Glomerular visceral epithelial cell (primary cell): Measurements from ENCODE around the gene ZC3H18.

ENCODE experiments used
- DNase-seq: peaks from one replicate; pipeline ENCODE4 v3.0.0-alpha.2; 2016; ENCODE audit errors: extremely low spot score

The ZC3H18 gene

DNA sequence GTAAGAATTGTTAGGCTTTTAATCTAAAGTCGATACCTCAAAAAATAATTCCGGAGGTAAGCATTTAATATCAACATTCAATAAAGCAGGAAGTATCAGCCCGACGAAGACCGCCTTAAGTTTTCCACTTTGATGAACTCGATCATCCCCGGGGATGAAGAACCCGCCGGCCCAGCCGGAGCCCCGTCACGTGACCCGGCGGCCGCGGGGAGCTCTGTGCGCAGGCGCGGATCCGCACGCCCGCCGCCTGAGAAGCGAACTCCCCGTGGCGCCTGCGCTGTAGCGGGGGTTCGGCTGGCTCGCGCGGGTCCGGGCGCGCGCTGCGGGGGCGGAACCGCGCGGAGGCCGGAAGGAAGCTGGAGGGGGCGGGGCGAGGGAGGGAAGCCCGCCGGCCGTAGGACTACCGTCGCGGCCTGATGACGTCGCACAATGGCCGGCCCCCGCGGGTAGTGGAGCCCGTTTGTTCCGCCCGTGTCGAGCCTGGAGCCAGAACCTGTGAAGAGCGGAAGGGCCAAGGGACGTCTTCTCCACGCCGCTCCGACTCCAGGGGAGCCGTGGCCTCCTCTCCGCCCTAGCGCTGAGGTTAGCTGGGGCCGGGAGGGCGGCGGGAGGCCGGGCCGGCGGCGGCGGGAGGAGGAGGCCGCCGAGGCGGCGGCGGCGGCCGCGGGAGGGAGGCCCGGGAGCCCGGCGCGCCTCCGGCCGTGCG, at the start of gene ZC3H18:
Gene ZC3H18, plus strand, starts transcription at position 419 of the 706 bp plus-strand sequence. CDS start 6,721 bp downstream, outside the sequence.
- peak; percentile 95 for DNase-seq

DNA sequence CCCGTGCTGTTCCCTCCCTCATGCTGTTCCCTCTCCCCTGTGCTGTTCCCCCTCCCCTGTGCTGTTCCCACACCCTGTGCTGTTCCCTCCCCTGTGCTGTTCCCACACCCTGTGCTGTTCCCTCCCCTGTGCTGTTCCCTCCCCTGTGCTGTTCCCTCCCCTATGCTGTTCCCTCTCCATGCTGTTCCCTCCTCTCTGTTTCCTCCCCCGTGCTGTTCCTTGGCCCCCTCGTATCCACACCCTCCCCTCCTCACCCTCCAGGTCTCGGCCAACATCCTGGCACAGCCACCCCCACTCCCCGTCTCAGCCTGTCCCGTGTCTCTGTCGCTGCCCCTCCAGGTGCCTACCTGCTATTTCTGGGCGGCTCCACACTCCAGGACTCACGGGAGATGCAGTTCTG, 48.5 kb upstream of the ZC3H18 start:
- no peak for DNase-seq

DNA sequence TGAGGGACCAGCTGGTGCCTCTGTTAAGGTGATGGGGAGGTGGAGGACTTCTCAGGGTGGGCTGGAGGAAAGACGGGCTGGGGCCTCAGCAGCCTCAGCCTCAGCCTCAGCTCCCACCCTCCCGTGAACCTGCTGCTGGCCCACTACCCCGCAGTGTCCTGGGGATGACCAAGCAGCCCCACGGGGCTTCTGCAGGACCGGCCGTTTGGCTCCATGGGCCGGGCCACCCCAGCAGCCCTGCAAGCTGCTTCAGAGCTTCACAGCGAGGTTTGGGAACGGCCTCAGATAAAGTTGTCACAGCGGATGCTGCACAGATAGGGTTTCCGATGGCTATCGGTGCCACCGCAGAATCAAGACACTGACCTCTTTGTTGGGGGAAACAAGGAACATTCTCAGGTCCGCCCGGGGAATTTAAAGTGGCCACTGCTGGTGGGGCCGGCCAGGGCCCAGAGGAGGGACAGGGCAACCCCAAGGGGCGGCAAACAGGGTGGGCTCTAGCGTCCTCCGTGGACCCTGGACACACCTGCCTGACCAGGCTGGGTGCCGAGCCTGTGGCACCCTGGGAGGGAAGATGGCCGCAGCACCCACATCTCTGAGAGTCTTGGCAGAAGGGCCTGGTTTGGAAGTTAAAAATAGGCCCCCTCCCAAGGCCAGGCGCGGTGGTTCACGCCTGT, 47.8 kb upstream of the ZC3H18 start:
- no peak for DNase-seq

DNA sequence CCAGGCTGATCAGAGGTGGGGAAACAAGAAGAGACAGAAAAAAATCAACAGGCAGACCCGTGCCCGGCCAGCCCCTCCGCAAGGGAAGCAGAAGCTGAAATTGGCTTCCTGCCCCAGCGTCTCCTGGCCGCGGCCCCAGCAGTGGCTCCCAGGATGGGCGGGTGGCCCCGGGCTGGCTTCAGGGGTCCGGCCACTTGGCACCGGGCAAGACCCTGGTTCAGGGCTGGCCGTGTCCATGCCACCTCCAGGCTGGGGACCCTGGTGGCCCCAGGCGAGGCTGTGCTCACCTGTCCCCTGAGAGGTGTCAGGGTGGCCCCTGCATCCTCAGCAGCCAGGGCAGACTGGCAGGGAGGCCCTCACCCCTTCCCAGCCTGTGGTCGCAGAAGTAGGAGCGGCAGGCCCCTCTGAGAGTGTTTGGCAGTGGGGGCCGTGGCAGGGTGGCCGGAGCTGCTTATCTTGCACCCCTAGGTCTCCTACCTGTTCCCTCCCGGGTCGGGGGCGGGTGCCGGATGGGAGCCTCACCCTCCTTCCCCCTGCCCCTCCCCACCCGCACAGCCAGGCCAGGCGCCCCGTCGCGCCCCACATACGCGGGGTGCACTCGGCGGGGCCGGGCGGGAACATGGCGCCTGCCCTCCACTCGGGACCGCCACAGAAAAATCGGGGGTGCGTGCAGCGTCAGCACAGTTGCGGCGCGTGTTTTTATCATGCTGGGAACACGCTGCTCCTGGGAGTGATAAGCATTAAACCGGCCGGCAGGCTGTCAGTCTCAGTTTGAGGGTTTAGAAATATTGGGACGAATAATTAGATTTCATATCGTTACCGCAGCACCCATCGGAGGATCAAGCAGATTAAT, 46.7 kb upstream of the ZC3H18 start:
- no peak for DNase-seq

DNA sequence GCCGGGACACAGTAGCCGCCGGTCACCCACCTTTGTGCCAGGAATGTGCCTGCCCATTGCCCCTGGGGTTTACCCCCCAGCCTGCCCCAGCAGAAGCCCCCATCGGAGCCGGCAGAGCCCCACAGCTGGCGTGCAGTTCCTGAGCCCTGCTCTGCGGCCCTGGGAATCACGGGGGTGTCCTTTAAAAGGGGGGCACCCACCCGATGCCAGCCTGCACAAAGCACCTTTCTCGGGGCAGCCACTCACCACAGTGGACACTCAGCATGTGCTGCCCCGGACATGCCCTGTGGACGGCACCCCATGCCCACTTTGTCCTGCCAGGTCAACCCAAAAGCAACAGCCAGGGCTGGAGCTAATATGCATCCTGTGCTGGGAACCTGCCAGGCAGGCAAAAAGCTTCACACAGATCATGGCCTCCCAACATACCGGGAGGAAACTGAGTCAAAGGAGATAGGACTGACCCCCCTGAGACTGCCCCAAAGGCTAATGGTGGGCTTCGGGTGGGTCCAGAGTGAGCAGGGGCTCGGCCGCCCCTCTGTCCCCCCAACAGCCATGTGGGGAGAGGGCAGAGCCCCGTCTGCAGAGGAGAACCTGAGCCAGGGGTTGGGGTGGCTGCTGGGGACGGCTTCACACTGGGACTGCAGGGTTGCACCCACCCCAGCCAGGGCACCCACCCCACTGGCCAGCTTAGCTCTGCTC, 45.8 kb upstream of the ZC3H18 start:
- DNase-seq, result no peak

DNA sequence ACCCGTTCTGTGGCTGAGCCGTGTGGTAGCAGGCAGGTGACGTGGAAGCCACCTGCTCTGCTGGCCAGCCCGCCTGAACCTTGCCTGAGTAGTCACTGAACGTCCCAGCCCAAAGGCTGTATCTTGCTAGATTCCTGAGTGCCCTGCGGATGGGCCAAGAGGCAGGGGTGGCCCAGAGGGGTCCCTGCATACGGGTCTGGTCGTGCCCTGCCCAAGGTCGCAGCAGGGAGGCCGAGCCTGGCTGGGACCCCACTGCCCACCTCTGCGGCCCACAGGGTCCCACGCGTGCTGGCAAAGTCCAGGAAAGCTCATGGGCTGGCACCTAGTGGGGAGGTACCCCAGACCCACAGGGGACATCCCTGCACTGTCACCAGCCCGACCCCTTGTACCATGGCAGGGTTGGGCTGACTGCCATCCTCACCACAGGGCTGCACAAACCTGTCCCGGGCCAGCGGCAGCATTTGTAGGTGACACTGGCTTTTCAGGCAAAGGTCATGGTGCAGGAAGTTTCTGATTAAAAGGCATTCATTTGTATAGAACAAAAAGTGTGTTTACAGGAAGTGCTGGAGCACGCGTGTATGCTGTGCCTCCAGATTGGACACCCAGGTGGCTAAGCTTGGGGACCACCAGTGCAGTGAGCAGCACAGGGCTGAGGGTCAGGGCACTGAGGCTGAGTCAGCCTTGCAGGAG, 45.1 kb upstream of the ZC3H18 start:
- no peak for DNase-seq

DNA sequence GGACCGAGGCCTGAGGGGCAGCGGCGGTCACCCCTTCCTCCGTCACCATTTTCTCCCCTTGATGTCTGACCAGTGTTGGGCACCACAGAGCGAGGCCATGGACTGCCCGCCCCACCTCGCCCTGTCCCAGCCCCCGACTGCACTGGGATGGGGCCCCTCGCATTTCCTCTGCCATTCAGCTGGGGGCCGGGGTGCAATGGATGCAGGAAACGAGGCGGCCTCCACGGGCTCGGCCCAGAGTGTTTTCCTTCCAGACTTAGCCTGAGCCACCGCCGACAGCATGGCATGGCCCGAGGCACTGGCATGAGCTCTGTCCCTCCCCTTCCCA, 44.6 kb upstream of the ZC3H18 start:
- DNase-seq, result no peak

DNA sequence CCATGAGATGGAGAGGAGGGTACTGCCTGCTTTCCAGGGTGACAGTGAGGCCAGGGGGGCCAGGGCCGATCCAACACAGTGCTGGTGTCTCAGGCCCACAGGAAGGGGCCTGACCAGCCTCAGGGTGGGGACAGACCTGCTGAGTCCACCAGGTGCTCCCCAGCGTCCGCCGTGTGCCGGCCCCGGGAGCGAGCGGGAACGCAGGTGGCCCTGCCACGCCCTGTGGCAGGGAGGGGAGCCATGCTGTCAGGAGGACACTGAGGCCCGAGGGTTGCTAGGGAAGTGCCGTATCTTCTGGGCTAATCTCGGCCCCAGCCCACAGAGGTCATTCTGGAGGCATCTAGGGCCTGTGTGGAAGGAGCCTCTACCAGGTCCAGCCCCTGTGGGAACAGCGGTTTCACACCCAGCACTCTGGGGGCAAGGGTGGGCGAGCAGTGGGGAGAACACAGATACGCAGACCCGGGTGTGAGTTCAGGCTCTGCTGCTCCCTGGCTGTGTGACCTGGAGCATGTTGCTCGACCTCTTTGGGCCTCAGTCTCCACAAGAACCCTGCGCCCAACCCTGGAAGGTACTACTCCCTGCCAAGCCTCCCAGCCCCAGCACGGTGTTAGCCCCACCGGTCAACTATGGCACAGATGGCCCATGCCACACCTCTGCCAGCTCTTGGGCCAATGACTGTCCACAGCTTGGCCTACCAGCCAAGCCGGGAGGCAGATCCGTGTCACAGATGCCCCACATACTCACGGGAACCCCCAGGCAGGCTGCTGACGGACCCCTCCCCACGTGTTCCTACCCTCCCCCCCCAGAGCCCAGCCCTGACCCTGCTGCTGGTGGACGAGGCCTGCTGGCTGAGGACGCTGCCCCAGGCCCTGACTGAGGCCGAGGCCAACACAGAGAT, 43.9 kb upstream of the ZC3H18 start:
- DNase-seq, result no peak

DNA sequence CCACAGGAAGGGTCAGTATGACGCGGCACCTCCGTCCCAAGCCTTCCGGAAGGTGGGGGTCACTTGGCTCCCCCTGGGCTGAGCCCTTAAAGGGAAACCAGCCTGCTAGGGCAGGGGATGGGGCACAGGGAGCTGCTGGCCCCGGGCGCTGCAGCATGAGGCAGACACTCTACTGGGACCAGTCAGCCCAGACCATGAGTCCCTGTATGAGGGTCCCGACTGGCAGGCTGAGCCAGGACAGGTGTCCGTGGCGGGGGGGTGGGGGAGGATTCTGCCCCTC, 43.4 kb upstream of the ZC3H18 start:
- no peak for DNase-seq

DNA sequence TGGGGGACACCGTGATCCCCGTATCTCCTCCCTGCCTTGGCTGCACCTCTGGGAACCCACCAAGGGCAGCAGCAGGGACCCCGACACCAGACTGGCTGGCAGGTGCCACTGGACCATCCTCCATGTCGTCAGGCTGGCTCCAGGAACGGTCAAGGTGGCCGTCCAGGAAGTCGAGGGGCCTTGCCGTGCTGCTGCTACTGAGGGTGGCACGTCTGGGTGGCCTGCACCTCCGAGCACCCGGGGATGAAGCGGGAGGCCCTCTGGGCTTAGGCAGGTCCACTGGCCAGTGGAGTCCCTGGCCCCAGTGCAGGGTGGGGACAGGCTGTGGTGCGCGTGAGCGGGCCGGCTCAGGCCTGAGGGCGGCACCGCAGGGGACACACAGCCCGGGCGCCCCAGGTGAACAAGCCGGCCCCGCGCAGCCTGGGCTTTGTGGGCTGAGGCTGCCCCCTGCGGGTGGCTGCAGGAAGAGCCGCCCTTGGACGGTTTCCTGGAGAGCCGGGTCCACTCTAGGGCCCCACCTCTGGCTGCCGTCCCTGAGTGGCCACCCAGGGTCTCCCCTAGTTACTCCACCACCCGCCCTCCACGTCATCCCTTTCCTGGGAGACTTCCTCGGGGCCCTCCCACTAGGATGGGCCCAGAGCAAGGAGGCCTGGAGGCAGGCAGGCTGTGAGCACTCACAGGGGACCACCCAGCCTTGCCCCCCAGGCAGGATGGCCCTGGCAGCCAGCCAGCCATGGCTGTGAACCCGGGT, 42.8 kb upstream of the ZC3H18 start:
- peak; percentile 45 for DNase-seq

DNA sequence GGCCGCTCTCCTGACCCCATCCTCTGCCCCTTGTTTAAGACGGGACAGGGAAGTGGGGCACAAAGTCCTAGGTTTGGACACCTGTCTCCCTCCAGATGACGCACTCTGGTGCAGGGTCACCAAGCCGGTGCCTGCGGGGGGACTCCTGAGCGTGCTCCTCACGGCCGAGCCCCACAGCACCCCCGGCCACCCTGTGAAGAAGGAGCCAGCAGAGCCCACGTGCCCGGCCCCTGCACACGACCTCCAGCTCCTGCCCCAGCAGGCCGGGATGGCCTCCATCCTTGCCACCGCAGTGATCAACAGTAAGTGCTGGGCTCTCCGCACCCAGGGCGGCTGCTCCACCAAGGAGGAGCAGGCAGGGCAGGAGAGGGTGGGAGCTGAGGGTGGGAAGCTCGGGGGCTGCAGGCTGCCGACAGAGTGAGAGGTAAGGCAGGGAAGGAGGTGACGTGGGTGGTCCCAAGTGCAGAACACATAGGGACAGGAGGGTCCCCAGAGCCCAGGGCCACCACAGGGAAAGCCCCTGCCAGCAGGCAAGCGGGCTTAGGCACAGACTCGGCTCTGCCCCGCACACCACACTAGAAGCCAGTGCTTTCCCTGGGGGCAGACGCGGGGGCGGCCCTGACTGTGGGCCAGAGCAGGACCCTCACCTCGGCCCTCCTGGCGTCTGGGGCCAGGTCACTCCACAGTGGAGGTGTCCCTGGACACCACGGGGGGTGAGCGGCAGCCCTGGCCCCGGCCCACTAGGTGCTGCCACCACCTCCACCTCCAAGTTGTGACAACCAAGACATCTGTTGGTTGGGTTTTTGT, 42.1 kb upstream of the ZC3H18 start:
- no peak for DNase-seq

DNA sequence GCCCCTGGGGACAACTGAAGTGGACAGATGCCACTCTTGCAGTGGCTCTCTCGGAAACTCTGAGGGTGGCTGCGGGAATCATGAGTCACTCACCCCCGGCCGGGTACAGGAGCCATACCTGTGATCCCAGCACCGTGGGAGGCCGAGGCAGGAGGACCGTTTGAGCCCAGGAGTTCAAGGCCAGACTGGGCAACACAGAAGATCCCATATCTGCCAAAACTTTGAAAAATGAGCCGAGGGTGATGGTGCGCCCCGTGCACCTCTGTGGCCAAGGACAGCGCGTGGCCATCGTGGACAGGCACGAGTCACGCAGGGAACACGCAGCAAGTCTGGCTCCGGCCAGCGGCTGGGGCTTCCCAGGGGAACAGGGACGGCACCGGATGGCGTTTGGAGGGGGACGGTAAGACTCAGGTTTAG, 41.3 kb upstream of the ZC3H18 start:
- no peak for DNase-seq

DNA sequence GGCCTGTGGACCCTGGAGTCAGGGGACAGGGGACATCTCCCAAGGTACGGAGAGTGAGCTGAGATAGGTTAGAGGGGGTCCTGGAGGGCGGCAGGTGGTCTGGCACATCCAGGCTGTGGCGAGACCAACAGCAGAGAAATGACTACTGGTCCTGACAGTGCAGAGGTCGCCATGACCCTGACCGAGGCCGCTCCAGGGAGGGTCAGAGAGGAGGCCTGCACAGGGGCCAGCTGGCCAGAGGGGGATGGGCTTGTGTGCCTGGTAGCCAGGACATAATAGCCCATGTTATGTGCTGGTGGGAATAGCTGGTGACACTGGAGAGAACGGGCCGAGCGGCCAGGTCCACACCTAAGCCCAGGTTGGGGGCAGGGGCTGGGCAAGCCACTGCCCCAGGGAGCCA, 40.6 kb upstream of the ZC3H18 start:
- no peak for DNase-seq

DNA sequence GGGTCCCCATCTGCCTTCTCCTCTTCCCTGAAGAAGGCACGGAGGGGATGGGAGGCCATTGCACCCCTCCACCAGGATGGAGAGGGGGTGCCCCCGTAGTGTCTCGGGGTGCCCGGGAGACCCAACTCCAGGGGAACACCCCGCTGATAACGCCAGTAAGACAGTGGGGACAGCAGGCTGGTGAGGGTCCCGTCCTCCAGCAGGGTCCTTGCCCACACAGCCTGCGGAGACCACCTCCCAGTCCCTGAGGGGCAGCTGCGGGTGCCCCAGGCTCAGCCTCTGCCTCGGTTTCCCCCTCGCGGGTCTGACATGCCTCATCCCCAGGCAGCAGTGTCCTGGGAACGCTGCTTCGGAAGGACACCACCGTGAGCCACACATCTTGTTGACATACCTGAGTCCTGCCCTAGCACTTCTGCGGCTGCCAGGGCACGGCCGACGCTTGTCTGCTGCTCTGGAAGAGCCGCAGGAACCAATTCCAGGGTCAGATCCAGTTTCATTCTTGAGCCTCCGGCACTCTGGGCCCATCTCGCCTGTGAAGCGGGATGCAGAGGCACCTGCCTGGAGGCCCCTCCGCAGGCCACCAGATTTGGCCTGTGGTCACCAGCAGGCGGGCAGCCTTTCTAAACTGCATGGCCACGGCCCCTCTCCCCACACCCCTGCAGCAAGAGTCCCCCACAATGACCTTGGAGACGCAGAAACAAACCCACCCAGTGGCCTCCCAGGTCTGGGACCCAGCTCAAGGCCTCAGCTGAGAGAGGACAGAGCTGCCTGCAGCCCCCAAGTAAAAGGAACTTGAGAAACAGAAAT, 39.9 kb upstream of the ZC3H18 start:
- DNase-seq, result no peak

DNA sequence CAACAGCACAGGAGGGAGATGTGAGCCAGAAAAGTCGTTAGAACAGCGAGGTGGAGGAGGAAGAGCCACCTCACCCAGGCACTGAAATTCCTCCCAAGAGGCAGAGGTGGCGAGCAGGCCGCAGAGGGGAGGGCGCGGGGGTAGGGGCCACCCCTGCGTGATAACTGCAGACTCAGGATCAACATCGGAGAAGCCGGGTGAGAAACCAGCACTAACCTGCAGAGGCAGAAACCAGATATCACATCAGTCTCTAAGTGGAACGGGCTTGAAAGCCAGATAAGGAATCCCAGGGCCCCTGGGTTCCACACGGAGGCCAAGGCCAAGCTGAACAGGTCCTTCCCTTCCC, 39.4 kb upstream of the ZC3H18 start:
- DNase-seq, result no peak

DNA sequence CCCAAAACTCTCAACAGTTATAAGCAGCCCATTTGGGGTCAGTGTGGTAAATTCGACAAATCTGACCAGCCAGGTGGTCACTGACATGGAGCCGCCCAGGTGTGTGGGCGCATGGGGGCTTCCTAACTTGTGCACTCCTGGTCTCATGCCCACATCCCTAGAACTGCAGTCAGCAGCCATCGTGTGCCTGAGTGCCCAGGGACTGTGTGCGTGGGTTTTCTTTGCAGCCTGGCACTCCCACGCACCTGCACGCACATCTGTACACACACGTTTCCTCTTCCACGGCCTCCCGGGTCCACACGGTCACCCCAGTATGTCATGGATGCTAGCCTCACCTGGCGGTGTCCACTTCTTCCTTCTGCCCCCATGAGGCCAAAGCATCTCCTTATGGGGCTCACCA, 38.9 kb upstream of the ZC3H18 start:
- no peak for DNase-seq

DNA sequence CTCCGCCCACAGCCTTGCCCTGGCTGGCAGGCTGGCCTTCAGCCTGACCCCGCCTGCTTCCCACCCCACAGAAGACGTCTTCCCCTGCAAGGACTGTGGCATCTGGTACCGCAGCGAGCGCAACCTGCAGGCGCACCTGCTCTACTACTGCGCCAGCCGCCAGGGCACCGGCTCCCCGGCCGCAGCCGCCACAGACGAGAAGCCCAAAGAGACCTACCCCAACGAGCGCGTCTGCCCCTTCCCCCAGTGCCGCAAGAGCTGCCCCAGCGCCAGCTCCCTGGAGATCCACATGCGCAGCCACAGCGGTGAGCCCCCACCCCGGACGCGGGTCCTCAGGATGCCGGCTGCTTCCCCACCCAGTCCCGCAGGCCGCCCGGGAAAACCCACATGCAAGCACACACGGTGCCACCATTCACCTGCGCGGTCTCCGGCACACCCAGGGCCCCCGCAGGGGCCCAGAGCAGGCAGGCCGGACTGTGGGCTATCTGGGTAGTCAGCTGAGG, 38.2 kb upstream of the ZC3H18 start:
- DNase-seq, result no peak
